Activated naive CD4-positive, alpha-beta T cell treated with anti-CD3 and anti-CD28 coated beads for 36 hours (primary cell): ENCODE results near the gene CTNNB1. TPM values are rescaled to one million over a fixed set of nuclear protein-coding genes. Genes with fewer than 3 reads are reported as not detected.
A peak's percentile ranks its signal among the peaks of the same experiment; 100 is the strongest.

Experiments used
- CTCF ChIA-PET: fragments of 350-600 bp; sonication (Branson Sonifier 250); formaldehyde crosslinking; loops from one replicate; lab custom pipeline; 2021; ENCODE audit warnings: antibody characterized with exemption; lab: Charles Lee
- DNase-seq: peaks from one replicate; pipeline ENCODE4 v3.0.0-alpha.2; 2020
- H3K27ac Mint-ChIP-seq: one replicate; pipeline ENCODE4 v1.8.0; 2021; ENCODE audit warnings: mild to moderate bottlenecking, mixed read lengths
- H3K27me3 Mint-ChIP-seq: one replicate; pipeline ENCODE4 v1.8.0; 2021; ENCODE audit warnings: low read depth, mixed read lengths
- H3K36me3 Mint-ChIP-seq: one replicate; pipeline ENCODE4 v1.8.0; 2021; ENCODE audit warnings: low read depth, mixed read lengths
- H3K4me1 Mint-ChIP-seq: one replicate; pipeline ENCODE4 v1.8.0; 2021; ENCODE audit warnings: low read depth, mixed read lengths
- H3K4me3 Mint-ChIP-seq: one replicate; pipeline ENCODE4 v1.8.0; 2021; ENCODE audit warnings: mild to moderate bottlenecking, moderate library complexity, mixed read lengths
- H3K9me3 Mint-ChIP-seq: one replicate; pipeline ENCODE4 v1.8.0; 2021; ENCODE audit warnings: mixed read lengths
- intact Hi-C: fragments of 100-400 bp; cut with micrococcal nuclease; formaldehyde crosslinking; loops from one replicate; pipeline ENCODE4 v1.15.1; 2023
- total RNA-seq, 2 experiments: library from RNA; stranded (reverse); gene quantifications; one replicate each; pipeline ENCODE4 v1.2.3, GENCODE V29; 2021

The CTNNB1 gene
- total RNA-seq, 2 experiments from 2014 or later, result 106 to 115 TPM

- H3K9me3 Mint-ChIP-seq, result no peaks in the 10 kb centered on the region
- H3K4me3 Mint-ChIP-seq, result no peak overlapping the region
- no peaks in the 10 kb centered on the region for H3K27me3 Mint-ChIP-seq
- no peak for DNase-seq
- CTCF ChIA-PET, result no interaction called here
- peaks cover 41% of the 10 kb centered on the region for H3K36me3 Mint-ChIP-seq
- intact Hi-C loops, result no loop called here
- H3K27ac Mint-ChIP-seq, result peak overlapping the region; percentile 0
- H3K4me1 Mint-ChIP-seq, result peaks cover 46% of the 10 kb centered on the region
Observed at GRCh38 chr3:41223691-41224090, 24.4 kb downstream of the CTNNB1 start.

GRCh38 chr3:41224120-41224806 is 25.0 kb downstream of the CTNNB1 start:
- peaks cover 40% of the 10 kb centered on the region for H3K4me1 Mint-ChIP-seq
- no peak overlapping the region for H3K4me3 Mint-ChIP-seq
- peaks cover 45% of the 10 kb centered on the region for H3K36me3 Mint-ChIP-seq
- CTCF ChIA-PET, result interaction anchor here (0.7 kb wide), 1 partner anchor 180 kb away, joined by 3 read pairs; no protein-coding TSS in a partner anchor
- intact Hi-C loops, result no loop called here
- H3K27me3 Mint-ChIP-seq, result no peaks in the 10 kb centered on the region
- no peak for DNase-seq
- peak overlapping the region; percentile 0 for H3K27ac Mint-ChIP-seq
- no peaks in the 10 kb centered on the region for H3K9me3 Mint-ChIP-seq

- CTCF ChIA-PET, result interaction anchor here (1.6 kb wide), 1 partner anchor 20 kb away, joined by 4 read pairs; no protein-coding TSS in a partner anchor
- H3K27ac Mint-ChIP-seq, result no peak overlapping the region
- no peaks in the 10 kb centered on the region for H3K9me3 Mint-ChIP-seq
- H3K4me1 Mint-ChIP-seq, result peaks cover 9% of the 10 kb centered on the region
- H3K4me3 Mint-ChIP-seq, result no peak overlapping the region
- no peak for DNase-seq
- no peaks in the 10 kb centered on the region for H3K27me3 Mint-ChIP-seq
- intact Hi-C loops, result loop anchor here (5.0 kb wide), 1 partner anchor 33 kb away; no protein-coding TSS in a partner anchor
- peaks cover 59% of the 10 kb centered on the region for H3K36me3 Mint-ChIP-seq
Observed at GRCh38 chr3:41234823-41235721, 35.8 kb downstream of the CTNNB1 start.

DNA sequence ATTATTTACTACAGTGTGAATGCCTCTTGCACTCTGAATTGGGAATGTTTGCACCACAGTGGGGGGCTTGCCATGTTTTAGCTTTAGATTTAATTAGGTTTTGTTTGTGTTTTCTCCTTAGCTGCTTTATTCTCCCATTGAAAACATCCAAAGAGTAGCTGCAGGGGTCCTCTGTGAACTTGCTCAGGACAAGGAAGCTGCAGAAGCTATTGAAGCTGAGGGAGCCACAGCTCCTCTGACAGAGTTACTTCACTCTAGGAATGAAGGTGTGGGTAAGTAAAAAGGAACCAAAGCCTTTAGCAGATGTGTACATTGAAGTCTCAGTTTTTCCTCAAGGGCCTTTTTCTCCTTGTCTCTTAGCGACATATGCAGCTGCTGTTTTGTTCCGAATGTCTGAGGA is 36.9 kb downstream of the CTNNB1 start:
- Mint-ChIP-seq H3K4me3 (no peak overlapping the region), H3K9me3 (no peaks in the 10 kb centered on the region), H3K27me3 (no peaks in the 10 kb centered on the region), H3K36me3 (peaks cover 53% of the 10 kb centered on the region), H3K27ac (no peak overlapping the region), H3K4me1 (peaks cover 4% of the 10 kb centered on the region)
- DNase-seq, result no peak
- intact Hi-C loops, result loop anchor here (5.0 kb wide), 1 partner anchor 34 kb away; no protein-coding TSS in a partner anchor
- CTCF ChIA-PET, result interaction anchor here (1.6 kb wide), 1 partner anchor 19 kb away, joined by 4 read pairs; no protein-coding TSS in a partner anchor

DNA sequence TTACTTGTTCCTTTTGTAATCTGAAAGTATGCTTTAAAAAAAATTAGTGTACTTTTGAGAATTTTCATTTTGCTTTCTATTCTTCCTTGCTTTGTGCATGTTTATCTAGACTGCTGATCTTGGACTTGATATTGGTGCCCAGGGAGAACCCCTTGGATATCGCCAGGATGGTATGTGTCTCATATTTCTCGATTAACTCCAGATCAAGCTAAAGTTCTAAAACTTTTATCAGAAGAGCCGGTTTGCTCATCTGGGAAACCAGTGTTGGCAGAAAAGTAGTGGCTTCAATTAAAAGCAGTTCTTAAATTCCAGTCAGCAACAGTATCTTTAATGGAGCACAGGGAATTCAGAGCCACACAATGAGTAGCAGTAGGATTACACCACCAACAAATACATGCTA is 38.6 kb downstream of the CTNNB1 start:
- intact Hi-C loops, result loop anchor here (5.0 kb wide), 1 partner anchor 36 kb away; no protein-coding TSS in a partner anchor
- Mint-ChIP-seq H3K4me3 (no peak overlapping the region), H3K36me3 (peaks cover 48% of the 10 kb centered on the region)

GRCh38 chr3:41239587-41239986 is 40.3 kb downstream of the CTNNB1 start:
- H3K9me3 Mint-ChIP-seq, result no peaks in the 10 kb centered on the region
- H3K36me3 Mint-ChIP-seq, result peaks cover 37% of the 10 kb centered on the region
- H3K4me1 Mint-ChIP-seq, result peaks cover 4% of the 10 kb centered on the region
- no peaks in the 10 kb centered on the region for H3K27me3 Mint-ChIP-seq
- peak overlapping the region; percentile 4 for H3K27ac Mint-ChIP-seq
- CTCF ChIA-PET, result no interaction called here
- intact Hi-C loops, result loop anchor here (5.0 kb wide), 1 partner anchor 37 kb away; no protein-coding TSS in a partner anchor
- no peak overlapping the region for H3K4me3 Mint-ChIP-seq
- DNase-seq, result no peak

More for the DNA sequence above, 38.6 kb downstream of the CTNNB1 start:
- no peaks in the 10 kb centered on the region for H3K9me3 Mint-ChIP-seq
- peaks cover 4% of the 10 kb centered on the region for H3K4me1 Mint-ChIP-seq
- no peaks in the 10 kb centered on the region for H3K27me3 Mint-ChIP-seq
- no peak for DNase-seq
- no peak overlapping the region for H3K27ac Mint-ChIP-seq
- CTCF ChIA-PET, result no interaction called here

DNA sequence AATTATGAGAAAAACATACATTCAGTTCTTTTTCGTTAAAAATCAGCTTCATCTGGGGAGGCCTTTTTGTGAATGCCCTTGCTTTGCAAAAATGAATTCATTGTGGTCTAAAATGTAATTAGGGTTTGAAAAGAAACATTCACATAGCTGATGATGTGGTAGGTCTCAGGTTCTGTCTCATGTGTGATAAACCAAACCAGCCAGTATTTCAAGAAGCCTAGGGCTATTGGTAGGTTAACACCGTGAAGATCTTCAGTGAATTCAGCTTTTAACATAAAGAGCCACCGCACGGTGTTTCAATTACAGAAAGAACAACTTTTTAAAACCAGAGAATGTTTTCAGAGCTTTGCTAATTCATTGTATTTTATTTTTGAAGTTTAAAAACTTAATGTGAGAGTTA is 41.9 kb downstream of the CTNNB1 start:
- intact Hi-C loops, result no loop called here
- Mint-ChIP-seq H3K4me3 (no peak overlapping the region), H3K9me3 (no peaks in the 10 kb centered on the region), H3K4me1 (peaks cover 4% of the 10 kb centered on the region), H3K36me3 (peaks cover 30% of the 10 kb centered on the region), H3K27me3 (no peaks in the 10 kb centered on the region), H3K27ac (no peak overlapping the region)
- CTCF ChIA-PET, result no interaction called here
- no peak for DNase-seq

GRCh38 chr3:41241800-41242571 is 42.7 kb downstream of the CTNNB1 start:
- Mint-ChIP-seq H3K4me1 (peaks cover 4% of the 10 kb centered on the region), H3K27ac (no peak overlapping the region), H3K9me3 (no peaks in the 10 kb centered on the region), H3K4me3 (no peak overlapping the region), H3K36me3 (peaks cover 27% of the 10 kb centered on the region), H3K27me3 (no peaks in the 10 kb centered on the region)
- intact Hi-C loops, result no loop called here
- CTCF ChIA-PET, result interaction anchor here (0.6 kb wide), 1 partner anchor 660 kb away, joined by 3 read pairs; no protein-coding TSS in a partner anchor
- no peak for DNase-seq

DNA sequence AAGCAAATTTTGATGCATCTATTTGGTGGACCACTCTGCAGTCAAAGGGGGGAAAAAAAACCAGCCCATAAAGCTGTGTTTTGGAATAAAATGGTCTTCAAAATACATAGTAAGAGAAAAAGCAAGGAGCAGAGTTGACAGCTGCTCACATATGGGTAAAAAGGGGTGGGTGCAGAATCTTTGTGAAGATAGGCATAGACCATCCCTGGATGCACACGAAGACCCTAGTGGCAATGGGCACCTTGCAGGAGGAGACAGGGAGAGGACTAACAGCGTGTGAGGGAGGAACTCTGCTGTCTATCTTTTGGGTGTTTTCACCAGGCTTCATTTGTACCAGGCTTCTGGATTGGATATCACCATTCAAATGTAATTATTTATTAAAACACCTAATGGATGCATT is 43.9 kb downstream of the CTNNB1 start:
- Mint-ChIP-seq H3K4me3 (no peak overlapping the region), H3K4me1 (peaks cover 2% of the 10 kb centered on the region), H3K9me3 (no peaks in the 10 kb centered on the region), H3K36me3 (peaks cover 19% of the 10 kb centered on the region), H3K27ac (no peak overlapping the region), H3K27me3 (no peaks in the 10 kb centered on the region)
- intact Hi-C loops, result no loop called here
- CTCF ChIA-PET, result no interaction called here
- DNase-seq, result no peak

DNA sequence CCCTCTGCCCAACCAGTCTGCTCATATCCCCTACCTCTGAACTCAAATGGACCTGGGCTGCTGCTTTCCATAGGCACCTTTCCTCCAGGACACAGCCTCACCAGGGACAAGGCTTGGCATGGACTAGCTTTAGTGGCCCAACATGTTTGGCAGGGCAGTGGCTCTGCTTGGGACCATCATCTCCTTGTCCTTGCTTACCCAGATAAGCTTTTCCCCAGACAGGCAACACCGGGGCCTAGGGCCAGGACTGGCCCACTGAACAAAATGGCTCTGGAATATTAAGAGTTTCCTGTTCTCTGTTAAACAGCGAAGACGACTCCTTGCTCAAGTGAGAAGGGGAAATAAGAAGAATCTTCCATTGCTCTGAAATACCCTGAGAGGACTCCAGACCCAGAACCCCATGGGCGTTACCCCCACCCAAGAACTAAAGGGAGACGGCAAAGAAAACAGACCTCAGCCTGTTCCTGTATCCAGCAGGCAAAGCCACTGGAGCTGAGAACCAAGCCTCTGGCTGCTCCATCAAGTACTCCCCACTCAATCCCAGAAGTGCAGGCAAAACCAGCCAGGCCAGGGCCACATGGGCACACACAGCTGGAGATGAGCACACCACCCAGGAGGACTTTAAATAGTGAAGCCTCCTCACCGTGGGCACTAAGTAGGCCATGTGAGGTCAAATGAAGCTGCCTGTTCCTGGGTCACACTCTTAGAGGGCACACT is 45.5 kb downstream of the CTNNB1 start:
- no peak overlapping the region for H3K27ac Mint-ChIP-seq
- intact Hi-C loops, result no loop called here
- H3K27me3 Mint-ChIP-seq, result no peaks in the 10 kb centered on the region
- H3K4me3 Mint-ChIP-seq, result no peak overlapping the region
- DNase-seq, result no peak
- no peaks in the 10 kb centered on the region for H3K9me3 Mint-ChIP-seq
- peaks cover 4% of the 10 kb centered on the region for H3K36me3 Mint-ChIP-seq
- no peaks in the 10 kb centered on the region for H3K4me1 Mint-ChIP-seq
- CTCF ChIA-PET, result no interaction called here

- no peaks in the 10 kb centered on the region for H3K4me1 Mint-ChIP-seq
- no peaks in the 10 kb centered on the region for H3K9me3 Mint-ChIP-seq
- no peak overlapping the region for H3K4me3 Mint-ChIP-seq
- no peak for DNase-seq
- intact Hi-C loops, result no loop called here
- H3K27me3 Mint-ChIP-seq, result no peaks in the 10 kb centered on the region
- no peak overlapping the region for H3K27ac Mint-ChIP-seq
- H3K36me3 Mint-ChIP-seq, result peaks cover 6% of the 10 kb centered on the region
- CTCF ChIA-PET, result no interaction called here
Observed at GRCh38 chr3:41247055-41248004, 48.0 kb downstream of the CTNNB1 start.
